NCI-H226 (cell line): ENCODE results near the gene C6orf132.

Source experiments
- DNase-seq: peaks from one replicate; pipeline ENCODE4 v3.0.0-alpha.2; 2015

Gene C6orf132

DNA sequence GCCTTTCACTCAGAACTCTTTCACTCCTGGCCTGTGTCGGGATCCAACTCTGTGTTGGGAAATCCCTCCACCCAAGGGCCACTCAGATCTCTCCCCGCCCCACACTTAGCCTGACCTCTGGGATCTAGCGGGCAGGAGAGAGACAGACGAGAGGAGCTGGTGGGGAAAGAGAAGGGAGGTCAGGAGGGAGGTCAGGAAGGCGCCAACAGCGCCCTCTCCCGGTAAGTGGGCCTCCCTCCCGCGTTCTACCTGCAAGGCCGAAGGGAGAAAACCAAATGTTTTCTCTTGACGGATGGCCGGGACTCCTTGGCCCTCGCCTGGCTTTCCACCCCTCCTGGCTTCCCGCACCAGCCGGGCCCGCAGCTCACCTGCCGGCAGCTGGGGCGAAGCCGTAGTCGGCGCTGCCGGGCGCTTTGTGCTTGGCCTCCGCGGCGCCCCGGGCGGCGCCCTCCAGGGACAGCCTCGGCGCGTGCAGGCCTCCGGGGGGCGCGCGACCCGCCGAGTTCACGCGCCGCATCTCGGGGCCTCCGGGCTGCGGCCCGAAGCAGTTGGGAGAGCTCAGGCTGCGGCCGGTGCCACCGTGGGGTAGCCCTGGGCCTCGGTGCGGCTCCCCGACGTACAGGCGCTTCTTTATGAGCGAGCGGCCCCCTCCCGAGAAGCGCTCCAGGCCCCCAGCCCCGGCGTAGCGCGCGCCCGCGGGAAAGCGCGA, 38.2 kb downstream of the C6orf132 start:
- no peak for DNase-seq

DNA sequence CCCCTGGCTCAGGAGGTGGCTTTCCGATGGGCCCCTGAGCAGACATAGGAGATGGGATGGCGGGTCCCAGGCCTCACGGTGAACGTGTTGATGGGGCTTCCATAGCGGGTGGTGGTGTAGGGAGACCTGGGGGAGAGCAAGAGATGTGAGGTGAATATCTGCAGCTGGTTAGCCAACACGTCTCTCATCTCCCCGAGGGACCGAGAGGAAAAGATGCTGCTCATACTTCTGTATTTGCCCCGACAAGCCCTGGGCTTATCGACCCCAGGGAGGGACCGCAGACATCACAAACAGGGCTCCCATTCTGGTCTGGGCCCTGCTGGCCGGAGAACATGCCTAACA, 38.7 kb downstream of the C6orf132 start:
- no peak for DNase-seq

DNA sequence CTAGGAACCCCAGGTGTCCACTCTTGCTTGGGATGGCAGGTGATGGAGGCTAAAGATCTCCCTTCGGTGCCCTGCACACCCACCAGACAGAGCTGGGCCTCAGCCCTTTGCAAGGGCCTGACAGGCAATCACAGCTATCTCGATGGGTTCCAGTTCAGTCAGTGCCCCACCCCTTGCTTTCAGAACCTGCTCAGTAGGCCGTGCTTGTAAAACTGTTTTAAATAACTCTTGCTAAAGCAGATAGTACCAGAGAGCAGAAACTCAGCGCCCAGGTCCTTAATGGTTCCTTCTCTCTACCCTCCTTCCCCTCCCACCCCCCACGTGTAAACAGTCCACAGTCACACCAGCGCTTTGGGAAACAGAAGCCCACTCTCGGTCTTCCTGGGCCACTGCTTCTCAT, 39.2 kb downstream of the C6orf132 start:
- DNase-seq = no peak

DNA sequence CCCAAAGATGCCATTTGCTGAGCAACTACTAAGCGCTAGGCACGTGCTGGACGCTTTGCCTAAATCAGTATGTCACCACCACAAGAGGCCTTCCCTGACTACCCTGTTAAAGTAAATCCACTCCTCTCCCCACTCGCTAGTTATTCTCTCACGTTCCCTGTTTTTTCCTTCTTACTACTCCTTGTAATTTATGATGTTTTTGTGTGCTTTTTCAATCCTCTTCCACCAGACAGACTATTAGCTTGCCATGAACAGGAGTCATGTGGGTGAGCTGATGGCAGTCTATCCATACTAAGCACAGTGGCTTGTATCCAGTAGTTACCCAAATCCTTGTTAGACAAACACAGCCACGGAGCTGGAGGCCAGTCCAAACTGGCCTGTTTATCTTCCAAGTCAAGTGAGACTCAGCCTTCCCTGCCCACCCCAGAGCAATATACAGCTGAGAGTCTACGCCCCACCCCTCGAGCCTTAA, 41.2 kb downstream of the C6orf132 start:
- peak; percentile 12 for DNase-seq

DNA sequence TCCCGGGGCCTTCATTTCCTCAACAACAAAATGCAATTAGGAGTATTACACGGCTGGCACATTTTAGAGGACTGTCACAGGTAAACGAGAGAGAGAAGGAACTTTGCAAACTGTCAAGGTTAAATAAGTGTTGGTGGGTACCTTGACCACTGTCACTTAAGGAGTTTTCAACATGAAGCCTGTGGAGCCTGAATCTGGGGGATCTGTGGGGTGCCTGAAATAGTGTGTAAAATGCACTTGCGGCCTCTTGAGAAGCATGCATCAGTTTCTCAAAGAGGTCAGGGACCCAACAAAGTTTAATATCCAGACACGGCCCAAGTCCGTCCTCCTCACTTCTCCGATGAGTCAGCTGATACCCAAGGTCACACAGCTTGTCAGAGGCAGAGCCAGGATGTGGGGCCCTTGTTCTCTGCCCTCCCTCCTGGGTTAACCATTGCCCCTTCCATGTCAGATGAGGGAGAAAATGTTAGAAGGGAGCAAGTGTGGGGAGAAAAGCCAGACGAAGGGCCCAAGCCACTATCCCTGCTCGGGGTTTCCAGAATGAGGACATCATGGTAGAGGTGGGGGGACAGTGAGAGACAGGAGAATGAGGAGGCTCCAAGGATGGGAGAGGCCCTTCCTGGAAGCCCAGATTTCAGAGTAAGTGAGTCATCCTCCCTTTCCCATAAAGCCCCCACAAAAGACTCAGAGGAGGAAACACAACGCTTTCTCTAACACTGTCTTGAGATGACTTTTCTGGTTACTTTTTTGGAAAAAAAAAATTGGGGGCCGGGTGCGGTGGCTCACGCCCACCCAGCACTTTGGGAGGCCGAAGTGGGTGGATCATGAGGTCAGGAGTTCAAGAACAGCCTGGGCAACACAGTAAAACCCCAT, 42.2 kb downstream of the C6orf132 start:
- peak; percentile 73 for DNase-seq

DNA sequence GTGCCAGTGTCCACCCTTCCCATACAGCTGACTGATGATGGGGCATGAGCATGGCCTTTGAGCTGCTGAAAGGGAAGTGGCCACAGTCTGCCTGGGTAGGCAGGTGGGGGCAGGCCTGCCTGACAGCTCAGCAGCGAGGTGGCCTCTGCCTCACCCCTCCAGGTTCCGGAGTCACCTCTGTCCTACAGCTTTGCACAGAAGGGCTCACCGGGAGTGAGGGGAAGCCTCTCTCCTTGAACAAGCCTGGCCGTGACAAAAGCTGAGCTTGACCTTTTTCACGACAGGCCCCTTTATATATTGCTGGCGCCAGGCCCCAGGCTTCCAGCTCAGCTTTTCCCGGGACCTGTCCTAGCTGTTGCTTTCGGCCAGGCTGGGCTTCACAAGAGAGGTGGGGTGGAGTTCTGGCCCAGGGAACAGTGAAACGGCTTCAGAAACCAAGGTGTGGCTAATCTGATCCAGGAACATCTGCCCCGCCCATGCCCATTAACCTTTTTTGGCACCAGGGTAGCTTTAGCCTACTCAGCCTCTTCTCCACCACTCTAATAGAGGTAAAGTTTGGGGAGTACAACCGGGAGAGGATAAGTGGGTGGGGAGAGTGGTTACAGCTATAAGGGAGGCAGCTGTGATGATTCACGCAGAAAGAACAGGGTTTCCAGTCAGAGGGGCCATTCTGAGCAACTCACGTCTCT, 42.9 kb downstream of the C6orf132 start:
- peak; percentile 95 for DNase-seq

DNA sequence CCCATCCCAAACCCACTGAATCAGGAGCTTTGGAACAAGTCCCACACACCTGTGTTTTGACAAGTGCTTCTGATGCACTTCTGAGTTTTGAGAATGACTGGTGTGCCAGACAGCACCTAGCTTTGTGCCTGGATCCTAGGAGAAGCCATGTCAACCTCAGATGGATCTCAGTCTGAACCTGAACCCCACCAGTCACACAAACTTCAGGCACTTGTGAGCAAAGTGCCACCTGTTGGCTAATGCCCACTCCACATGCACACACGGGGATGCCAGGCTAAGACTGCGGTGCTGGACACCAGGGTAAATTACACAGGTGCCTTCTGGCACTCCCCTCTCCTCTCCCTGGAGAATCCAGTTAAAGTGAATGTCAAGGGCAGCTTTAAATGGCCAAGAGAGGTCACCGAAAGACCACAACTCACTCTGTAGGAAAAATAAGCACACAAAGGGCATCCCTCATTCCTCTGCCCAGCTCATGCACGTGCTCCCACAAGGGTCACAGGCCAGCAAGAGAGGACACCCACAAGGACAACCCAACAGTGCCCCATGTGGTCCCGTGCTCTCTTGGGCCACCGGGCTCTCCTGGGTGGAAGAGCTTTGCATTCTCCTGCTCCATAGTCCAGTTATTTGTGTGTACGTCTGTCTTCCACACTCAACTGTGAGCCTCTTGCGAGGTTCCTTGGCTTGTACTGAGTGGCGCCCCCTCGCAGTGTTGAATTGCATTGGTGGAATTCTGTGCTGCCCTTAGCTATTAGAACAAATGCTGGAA, 46.5 kb downstream of the C6orf132 start:
- DNase-seq = no peak

DNA sequence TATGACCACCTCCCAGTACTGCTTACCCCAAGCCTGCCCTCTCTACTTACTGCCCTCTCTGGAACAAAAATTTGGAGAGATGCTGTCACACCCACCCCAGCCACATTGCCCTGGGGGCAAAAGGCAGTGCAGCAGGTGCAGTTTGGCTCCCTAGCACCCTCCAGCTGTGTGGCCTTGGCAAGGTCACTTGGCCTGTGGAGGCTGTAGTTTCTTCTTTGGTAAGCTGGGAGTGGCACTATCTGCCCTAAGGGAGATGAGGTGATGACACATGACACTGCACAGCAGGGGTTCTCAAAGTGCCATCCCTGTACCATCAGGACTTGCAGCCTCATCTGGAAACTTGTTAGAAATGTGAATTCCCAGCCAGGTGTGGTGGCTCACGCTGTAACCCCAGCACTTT, 47.3 kb downstream of the C6orf132 start:
- DNase-seq = no peak

DNA sequence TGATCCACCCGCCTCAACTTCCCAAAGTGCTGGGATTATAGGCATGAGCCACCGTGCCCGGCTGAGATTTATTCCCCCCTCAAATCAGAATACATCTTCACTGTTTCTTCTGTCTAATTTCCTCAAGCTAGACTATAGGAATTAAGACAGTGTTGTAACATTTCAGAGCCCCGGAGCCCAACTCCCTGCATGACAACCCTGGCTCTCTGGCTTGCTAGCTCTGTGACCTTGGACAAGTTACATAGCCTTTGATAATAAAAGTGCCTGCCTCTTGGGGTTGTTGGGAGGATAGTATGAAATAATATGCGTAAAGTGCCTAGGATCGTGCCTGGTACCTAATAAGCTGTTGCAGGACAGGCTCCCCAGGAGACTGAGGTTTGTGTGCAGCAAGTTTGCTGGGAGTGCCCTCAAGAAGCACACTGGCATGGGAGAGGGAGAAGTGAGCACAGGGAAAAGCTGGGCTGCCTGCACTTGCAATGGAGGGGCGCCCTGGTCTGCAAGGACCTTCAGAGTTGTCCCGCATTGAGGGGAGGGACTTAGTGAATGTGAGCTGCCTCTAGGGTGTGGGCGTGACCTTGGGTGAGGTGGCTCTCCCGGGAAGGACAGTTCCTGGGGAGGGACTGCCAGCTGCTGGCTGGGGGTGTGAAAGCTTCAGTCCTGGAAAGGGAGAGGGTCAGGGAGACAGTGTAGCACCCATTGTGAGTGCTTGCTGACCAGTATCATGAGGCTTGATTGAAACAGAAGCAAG, 48.7 kb downstream of the C6orf132 start:
- DNase-seq = no peak

DNA sequence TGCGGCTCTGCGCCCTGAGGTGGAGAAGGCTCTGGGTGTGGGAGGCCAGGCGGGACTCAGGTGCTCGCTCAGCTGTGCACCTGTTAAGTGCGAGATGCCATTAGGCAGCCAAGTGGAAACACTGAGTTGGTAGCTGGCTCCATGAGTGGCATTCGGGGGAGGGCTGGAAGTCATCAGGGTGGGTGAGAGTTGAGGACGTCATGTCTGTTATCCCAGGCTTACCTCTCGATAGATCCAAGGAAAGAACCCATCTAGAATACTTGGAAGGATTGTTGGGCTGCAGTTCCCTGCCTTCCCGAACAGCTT, 50.7 kb downstream of the C6orf132 start:
- no peak for DNase-seq

DNA sequence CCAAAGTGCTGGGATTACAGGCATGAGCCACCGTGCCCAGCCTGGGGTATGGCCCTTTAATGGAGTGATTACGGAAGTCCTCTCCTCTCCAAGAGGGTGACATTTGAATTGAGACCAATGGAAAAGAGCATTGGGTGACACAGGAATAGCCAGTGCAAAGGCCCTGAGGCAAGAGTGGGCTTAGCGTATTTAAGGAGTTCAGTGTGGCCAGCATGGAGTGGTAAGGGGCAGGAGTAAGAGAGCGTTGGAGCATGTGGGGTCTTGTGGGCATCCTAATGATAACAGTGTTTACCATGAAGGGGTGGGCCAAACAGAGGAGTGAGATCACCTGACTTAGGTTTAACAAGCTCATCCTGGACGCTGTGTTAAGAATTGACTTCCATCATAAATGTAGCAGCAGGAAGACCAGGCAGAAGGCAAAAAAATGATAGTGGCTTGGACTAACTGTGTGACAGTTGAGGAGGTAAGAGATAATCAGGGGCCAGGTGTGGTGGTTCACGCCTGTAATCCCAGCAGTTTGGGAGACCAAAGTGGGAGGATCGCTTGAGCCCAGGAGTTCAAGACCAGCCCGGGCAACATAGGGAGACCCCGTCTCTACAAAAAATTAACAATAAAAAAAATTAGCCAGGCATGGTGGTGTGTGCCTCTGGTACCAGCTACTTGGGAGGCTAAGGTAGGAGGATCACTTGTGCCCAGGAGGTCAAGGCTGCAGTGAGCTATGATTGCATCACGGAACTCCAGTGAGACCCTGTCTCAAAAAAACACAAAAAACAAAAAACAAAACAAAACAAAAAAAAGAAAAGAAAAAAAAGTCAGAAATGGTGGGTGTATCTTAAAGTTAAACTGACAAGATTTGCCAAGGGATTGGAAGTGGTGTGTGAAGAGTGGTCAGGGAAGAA, 51.4 kb downstream of the C6orf132 start:
- no peak for DNase-seq

DNA sequence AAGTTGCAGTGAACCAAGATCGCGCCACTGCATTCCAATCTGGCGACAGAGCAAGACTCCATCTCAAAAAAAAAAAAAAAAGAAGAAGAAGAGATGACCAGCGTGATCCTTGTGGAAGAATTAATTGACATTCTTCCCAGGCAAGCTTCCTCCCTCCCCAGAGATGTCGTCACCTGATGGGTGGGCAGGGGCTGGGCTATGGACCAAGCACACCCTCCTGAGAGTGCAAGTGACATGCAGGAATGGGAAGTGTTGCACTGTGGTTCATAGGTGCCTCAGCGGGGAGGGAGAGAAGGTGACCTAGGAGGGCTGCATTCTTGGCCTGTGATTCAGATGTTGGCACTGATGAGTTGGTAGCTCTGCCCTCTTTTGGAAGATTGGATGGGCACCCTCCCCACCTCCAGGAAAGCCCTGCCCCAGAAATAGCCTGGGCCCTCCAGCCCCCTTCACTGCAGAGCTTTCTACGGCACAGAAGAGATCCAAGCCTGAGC, 54.3 kb downstream of the C6orf132 start:
- peak; percentile 72 for DNase-seq

DNA sequence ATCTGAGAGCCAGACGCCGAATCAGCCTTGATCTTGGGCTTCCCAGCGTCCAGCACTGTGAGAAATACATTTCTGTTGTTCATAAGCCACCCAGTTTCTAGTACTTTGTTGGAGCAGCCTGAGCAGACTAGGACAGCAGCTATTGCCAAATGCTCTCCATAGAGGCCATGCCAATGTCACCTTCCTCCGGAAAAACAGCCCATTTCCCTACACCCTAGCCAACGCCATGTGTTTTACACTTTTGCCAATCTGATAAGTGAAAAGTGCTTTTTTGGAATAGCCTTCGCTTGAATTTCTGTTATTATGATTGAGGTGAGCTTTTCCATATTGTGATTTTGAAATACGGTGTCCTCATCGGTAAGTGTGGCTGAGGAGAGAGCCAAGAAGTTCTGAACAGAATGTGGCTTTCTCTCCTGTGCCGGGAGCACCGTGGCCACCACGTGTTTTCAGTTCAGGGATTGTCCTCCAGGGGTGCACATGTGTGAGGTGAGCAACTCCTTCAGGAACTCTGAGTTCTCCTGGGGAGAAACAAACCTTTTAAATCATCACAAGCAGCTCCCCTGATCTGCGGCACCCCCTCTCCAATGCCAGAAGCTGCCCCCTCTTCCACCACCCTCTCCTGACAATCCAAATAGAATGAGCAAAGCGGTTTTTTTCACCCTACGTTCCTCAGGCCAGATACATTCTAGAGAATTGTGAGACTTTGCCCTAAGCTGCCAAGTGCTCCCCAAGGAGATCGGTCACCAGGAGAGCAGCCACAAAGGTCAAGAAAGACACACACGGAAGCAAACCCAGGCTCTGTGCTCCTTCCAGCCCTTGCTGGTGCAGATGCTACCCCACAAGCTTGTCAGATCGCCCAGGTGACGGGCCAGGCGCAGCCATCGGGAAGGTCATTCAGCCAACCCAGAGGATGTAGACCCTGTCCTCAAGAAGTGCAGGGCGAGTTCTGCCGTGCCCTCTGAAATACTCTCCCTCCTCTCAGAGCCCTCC, 56.1 kb downstream of the C6orf132 start:
- DNase-seq = no peak

DNA sequence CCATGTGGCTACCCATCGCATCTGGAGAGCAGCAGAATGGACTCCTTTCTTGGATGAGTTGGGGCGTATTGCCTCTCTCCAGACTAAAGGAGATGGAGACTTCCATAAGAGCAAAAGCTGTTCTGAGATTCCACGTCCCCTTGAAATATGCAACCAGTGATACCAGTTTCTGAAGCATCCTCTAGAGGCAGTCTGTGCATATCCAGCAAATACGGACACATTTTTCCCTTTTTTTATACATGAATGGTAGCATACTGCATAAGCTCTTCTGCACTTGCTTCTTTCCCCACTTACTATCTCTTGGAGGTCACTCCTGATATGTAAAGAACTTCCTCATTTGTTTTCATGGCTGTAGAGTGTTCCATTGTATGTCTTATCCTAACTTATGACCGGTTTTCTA, 57.5 kb downstream of the C6orf132 start:
- DNase-seq = no peak

DNA sequence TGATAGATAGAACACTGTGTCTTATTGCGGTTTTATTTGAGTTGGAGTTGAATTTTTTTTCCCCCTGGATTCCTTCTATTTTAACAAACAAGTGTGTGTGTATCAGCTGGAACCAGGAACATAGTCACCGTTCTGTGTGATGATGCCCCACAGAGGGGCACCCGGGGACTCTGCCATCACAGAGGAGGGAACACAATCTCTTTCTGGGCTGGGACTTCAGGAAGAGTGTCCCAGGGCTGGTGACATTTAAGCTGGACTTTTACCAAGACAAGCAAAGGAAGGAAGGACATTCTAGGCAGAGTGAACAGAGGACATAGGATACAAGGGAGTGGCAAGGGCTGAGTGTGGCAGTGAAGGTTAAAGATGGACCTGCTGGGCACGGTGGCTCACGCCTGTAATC, 58.9 kb downstream of the C6orf132 start:
- no peak for DNase-seq

DNA sequence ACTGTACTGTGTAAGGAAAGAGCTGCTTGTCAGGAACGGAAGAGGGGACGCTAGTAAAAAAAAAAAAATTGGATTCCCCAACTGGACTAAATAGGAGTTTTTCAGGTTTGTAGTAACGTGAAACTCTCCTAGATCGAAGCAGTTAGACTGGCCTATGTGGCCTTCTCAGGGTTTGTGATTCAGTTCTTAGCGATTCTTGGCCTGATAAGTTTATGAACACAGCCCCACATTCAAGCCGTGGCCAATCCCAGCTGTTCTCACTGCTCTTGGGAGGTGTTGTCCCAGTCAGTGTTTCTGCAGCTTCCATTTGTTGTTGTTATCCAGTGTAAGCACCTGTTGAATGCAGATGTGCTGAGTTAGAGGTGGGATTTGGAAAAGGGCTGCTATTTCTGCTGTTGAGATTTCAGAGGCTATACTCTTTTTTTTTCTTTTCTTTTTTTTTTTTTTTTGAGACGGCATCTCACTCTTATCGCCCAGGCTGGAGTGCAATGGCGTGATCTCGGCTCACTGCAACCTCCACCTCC, 62.4 kb downstream of the C6orf132 start:
- DNase-seq = no peak

DNA sequence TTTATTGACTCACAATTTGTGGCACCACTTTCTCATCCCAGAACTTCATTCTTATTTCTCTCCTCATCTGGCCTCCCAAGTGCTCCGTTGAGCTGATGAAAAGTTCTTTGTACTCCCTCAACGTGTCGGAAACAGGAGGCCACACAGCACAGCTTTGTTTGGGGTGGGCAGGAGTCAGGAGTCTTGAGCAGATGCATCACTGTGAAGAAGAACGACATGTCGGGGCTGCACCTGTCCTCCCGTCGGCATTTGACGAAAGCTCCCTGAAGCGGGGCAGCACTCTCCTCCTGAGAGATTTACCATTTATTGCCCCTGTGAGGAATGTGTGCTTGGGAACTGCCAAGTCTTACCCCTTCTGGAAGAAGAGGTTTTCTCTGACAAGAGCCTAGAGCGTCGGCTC, 64.0 kb downstream of the C6orf132 start:
- DNase-seq = no peak

DNA sequence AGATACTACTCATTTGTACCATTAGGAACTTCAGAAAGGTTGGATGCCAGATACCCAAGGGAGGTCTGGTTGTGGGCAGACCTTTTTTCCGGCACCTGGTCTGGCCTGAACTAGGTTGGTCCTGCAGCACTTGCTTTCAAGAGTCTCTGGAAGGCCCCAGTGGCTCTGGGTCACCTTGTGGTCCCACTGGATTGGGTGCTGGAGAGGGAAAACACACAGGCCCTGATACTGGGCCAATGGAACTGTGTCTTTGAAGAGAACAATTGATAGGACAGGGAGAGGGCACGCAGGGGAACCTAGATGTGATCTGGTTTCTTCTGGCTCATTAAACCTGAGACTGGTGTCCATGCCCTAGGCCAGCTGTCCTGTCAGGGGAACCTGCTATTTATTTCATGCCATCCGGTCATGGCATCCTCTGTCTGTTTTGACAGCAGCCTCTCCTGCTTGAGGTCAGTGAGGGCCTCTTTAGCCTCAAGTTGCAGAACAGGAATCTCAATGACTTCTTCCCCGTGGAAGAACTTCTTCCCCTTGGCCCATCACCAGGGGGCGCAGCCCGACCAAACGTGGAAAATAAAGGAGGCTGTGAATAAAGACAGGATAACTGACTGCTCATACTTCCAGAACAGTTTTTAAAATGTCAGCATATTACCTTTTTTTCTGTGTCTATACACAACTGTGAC, 67.1 kb downstream of the C6orf132 start:
- DNase-seq = peak; percentile 43

DNA sequence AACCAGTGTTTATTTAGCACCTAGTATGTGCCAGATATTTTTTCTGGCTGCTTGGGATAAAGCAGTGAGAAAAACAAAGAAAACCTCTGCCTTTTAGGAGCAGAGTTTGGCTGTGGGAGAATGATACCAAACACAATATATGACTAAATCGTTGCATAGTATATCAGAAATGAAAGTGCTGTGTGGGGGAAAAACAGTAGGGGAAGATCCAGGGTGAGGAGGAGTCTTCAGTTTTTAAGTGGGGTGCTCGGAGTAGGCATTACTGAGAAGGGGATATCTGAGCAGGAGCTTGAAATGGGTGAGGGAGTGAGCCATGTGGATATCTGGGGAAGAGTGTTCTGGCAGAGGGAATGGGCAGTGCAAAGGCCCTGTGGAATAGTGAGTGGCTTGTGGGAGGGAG, 69.1 kb downstream of the C6orf132 start:
- no peak for DNase-seq
